ENCODE results near the gene ACP7.

- TF ChIP-seq CTCF (conservative IDR thresholded peaks at IDR 0.05) (no peak; the same call in 1 of the 2 replicates), EZH2 (IDR thresholded peaks at IDR 0.05; ENCODE audit: low read depth) (no peak)
Observed at GRCh38 chr19:39154100-39154628, 70.0 kb downstream of the ACP7 start.

Data from PC-9 (cell line).